HG02798 (cell line): ENCODE data around the gene CLSTN2.

Experiments used
- ATAC-seq: cut with Tn5 transposase; IDR thresholded peaks from one replicate; pipeline ENCODE4 v1.9.1; 2021; ENCODE audit warnings: mild to moderate bottlenecking; ENCODE audit not compliant: unreplicated experiment, poor library complexity

The CLSTN2 gene

DNA sequence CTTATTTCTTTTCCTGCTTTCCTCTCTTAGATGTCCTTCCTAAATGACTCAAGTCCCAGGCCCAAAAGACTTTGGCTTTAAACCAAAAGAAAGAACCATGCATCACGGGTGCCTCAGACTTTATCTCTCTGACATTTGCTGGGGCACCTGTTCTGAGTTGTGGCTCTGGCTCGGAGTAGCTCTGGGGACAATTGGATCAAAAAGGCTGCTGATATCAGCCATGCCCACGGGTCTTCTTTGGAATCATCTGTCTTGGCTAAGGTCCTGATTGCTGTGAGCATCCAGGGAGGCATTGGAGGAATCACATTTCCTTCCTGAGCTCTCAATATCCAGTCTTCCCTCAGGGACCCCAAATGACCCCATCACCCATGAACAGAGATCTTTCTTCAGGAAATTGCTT lies 59.9 kb downstream of the CLSTN2 start:
- ATAC-seq, result no peak

DNA sequence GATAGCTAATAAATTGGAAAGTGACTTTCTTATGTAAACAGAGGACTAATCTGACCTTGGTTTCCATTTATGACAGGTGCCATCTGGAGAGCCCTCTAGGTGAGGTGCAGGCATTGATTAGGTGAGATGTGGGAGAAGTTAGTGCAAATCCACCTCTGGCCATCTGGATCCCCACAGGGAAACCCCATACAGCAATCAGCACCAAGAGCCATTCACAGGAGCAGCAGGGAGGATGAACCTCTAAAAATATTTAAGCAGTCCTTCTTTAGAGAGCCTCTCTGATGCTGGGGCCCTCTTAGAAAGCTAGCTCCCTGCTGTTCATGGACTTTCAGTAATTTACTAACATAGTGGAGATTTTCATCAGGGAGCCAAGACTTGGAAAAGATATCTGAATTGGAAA lies 69.3 kb downstream of the CLSTN2 start:
- ATAC-seq, result no peak

DNA sequence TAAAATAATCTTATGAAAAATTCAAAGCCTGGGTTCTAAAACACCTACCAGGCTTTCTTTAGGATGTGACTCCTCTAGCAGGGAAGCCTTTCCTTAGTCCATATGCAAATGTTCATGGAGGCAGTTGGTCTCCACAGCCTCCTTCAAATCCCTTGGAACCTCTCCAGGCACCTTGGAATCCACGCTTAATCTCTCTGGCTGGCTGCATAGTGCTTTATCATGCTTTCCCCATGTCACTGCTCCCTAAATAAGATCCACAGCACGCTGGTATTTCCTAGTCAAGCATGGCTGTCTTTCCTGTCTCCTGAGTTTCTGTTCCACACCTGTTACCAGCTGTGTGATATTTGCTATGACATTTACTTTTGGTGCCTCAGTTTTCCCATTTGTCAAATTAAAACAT lies 71.3 kb downstream of the CLSTN2 start:
- no peak for ATAC-seq

DNA sequence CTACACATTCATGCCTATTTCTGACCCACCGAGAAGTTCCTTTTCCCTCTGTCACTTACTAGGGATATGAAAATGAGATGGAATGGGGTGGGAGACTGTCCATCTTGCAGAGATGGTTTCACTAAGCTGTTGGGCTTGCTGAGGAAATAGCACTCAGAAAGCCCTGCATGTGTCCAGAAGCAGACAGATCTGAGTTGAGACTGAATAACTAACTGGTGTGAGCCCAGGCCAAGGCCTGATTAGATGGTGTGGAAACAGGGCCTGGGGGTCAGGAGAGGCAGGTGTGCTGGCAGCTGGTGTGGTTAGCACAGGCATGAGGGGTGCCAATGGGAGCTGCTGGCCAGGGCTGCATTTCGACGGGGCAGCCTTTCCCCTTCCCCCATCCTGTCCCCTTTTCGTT lies 72.1 kb downstream of the CLSTN2 start:
- no peak for ATAC-seq

DNA sequence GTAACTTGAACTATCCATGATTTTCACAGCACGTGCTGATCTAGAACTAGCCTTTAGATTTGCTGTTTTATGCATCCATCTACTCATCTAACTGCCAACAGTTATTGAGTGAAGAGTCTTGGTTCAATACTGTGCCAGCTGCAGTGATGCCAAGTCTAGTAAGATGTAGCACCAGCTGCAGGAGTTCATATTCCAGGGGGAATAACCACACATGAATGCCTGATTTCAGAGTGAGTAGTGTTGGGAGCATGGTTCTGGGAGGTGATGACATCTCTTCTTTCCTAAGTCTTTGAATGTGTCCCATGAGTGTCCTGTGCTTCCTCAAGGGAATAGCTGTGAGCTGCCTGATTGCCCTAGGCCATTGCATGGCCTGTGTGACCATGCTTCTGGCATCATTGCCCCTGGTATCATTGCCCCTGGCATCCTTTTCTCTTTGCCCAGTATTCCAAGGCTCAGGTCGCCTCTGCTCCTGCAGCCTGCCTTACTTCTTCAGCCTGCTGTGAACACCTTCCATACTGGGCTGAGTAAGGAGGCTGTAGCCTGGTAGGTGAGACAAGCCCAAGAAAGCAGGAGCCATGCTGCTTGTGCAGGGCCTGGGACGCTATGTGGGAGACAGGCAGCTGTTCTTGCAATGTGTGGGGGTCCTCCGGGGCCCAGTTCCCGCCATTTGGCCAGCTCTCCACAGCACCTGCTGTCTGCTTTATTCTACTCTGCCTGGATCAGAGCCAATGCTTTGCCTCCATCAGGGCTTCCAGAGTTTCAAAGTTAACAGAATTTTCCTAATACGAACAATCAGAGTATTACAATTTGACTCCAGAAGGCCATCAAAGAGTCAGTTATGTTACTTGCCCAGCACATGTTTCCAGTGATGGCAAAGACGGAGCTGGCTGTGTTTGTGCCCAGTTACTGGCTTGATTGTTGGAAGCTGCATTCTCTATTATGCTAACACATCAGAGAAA lies 73.2 kb downstream of the CLSTN2 start:
- no peak for ATAC-seq

DNA sequence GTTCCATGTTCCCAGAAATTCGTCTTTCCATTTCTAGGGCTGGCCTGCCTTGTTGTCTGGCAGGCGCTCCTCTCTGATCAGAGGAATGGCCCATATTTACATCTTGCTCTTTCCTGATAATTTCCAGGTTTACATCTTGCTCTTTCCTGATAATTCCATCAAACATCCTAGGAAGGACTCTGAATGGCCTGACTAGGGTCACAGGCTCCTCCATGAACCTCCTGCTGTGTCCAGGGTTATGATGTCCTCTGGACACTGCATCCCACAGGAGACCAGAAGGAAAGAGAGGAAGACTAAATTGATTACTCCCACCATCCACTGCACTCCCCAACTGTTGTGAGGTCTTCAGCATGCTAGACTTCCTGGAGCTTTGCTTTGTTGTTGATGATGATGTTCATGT lies 75.4 kb downstream of the CLSTN2 start:
- no peak for ATAC-seq

DNA sequence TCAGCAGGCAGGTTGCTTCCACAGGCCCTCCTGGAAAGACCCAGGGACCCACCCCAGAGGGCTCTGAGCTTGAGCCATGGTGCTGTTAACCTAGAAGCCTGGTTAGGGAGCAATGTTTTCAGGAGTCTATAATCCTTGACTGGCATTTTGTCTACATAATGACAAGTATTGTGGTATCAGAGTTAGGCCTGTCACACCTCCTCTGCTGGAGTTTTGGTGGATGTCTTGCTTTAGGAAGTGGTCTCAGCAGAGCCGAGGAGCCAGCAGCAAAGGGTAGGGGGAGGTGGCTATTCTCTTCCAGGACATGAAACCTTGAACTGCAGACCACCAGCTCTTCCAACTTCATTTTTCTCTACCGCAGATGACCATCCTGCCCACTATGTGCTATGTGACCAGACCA lies 76.1 kb downstream of the CLSTN2 start:
- no peak for ATAC-seq

DNA sequence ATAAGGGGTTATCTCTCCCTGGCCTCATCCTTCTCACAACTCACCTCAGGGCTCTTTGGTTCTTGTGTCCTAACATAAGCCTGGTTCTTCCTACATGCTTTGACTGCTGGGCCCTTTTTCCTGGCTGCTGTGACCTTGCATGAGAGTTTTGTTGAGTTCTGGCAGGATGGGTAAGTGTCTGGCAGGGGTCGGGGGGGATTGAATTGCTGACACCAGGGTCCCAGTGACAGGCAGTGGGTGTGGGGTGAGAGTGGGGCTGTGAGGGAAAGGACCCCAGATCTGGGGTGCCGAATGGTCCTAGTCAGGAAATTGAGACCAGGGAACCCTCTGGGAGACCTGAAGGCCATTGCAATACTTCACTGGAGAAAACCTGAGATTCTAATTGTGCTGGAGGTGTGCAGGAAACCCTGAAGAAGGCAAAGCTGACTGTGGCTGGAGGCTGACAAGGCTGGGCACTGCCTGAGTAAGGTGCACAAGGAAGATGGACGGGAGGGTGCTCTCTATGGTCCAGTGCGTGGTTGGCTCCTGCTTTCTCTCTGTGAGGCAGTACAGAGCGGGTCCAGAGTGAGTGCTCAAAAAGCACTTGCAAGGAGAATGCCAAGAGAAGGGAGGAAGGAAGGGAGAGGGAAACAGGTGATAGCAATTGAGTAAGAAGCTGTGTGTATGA lies 76.8 kb downstream of the CLSTN2 start:
- no peak for ATAC-seq

DNA sequence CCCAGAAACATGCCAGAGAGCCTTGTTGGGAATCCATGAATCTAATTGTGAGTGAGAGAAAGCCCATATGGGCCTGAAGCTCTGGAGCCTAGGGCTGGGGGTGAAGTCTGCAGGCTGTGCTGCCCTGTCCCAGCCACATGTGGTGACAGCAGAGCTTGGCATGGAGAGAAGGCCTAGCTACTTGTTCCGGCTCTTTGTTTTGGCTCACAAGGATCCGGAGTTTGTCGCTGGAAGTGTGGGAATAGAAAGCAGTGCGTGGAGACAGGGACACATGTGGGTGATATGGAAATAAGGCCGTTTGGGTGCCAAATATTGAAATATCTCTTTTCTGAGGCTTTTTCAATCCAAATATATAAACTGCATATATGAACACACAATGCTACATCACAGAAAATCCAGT lies 78.2 kb downstream of the CLSTN2 start:
- no peak for ATAC-seq

DNA sequence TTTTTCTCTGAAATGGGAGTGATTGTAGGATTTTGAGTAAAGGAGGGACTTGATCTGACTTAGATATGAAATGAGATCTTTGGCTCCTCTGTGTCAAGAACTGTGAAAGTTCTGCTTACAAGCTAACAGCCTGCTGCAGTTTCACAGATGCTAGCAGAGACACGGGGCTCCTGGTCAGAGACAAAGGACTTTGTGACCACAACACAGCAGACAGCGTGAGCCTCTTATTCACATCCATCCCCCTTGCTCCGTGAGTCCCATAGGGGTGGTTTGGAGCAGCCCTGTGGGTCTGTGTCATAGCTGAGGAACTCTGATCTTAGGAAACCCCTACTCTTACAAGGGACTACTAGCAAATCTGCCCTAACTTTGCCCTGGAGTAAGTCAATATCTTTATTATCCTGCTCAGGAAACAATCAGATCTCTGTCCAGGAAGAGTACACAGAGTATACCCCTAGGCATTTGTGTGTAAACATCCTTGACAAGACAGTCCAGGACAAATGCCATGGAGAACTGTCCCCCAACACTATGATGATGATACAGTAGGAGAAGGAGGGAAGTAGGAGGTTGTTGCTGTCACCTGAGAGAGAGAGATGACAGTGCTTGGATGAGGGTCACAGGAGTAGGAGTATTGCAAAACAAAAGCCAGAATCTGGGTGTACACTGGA lies 80.0 kb downstream of the CLSTN2 start:
- ATAC-seq, result no peak

DNA sequence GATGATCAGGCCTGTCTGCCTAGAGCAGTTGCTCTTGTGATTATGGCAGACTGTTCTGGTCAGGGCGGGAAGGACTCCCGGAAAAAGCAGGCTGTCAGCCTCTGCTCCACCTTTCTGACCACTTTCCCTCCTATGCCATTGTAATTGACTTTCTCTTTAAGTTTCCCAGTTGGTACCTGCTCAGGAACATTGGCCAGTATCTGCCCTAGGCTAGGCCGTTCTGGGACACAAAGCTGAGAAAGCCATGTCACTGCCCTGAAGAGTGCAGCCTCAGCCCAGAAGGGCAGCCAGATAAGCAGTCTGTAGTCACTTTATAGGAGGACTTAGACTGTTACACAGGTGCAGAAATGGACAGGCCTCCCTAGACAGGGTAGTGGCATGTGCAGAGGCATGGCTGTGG lies 80.8 kb downstream of the CLSTN2 start:
- ATAC-seq, result no peak

DNA sequence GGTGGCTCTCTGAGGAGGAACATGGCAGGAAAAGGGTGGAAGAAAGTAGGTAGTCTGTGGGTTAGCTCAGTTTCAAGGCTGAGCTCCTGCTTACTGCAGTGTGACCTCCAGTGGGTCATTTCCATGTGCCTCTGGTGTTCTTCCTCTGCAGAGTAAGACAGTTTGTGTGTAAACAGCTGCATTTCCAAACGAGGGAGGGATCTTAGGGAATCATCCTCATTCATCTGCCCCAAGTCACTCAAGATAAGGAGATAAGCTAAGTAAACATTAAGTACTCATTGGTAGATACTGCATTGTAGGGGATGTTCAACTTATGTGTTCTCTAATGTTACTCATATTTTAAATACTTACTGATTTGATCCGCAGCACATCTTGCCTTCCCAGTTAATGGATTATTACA lies 83.6 kb downstream of the CLSTN2 start:
- ATAC-seq, result no peak

DNA sequence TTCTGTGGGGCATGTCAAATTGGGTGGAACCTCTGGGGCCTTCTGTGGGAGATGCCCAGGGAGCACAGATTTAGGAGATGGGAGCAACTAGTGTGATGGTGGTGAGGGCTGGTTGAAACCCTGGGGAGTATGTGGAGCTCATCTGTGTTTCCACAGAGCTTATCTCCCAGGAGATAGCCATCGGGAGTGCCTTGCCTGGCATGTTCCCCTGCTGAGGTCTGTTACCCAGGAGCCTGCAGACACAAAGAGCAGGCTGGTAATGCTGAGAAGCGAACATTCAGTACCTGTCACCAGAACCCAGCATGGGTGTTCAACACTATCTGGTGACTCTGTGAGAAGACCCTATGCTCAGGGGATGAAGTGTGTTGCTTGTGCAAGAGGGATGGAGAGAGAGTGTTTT lies 85.0 kb downstream of the CLSTN2 start:
- ATAC-seq, result no peak

DNA sequence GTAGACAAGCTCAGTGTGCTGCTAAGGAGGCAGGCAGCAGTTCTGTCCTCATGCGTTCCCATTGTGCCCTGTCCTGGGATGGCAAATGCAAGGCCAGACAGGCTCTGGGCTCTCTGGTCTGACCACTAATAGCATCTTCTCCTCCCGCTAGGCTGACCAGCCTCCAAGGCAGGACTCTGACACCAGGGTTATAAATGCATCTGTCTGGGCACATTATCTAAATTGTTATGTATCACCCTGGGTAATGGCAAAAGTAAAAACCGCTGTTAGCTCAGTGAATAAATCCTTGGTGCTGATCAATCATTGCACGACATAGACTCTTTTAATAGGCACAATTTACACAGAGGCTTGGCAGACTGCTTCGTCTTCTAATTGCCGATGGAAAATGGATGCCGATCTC lies 85.6 kb downstream of the CLSTN2 start:
- ATAC-seq, result no peak

DNA sequence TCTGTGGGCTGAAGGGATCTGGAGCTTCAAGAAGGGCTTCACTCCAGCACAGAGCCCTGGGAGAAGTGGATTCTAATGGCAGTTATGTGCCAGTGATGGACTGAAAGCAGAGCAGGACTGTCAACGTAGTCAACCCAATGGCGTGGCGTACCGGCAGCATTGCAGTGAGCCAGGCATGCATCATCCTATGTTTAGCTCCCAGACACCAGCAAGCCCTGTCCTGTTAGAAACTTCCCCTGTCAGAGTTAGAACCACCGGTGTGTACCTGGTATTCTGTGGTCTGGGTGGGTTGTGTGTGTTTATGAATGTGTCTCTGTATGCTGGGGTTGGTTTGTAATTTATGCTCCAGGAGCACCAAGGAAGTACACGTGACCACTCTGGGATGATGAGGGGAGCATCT lies 86.3 kb downstream of the CLSTN2 start:
- ATAC-seq, result no peak

DNA sequence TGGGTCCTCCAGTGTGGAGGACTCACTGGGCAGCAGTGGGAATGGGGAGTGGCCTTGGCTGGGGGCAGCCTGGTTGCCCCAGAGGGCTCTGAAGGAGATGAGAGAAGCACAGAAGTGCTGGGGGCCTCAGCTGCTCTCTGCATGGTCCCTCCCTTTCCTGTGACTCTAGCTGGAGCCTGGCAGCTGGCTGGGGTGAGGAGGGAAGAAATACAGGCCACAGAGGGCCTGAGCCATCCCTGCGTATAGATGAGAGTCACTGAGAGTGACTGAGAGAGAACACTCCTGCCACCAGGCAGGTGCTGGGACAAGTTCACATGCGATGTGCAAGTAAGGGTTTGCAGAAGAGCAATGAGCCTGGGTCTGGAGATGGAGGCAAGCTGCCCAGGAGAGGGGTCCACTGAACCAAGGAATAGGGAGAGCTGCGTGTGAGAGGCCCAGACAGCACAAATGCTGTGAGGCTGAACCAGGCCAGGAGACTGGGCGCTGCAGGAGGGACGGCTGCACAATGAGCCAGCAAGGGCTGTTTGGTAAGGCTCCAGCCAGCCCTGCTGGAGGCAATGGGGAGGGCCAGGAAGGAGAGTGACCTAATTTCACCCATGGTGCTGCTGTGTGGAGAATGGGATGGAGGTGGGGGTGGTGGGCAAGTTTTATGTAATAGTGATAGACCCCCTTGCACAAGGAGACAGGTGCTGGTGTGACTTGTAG lies 87.2 kb downstream of the CLSTN2 start:
- no peak for ATAC-seq

DNA sequence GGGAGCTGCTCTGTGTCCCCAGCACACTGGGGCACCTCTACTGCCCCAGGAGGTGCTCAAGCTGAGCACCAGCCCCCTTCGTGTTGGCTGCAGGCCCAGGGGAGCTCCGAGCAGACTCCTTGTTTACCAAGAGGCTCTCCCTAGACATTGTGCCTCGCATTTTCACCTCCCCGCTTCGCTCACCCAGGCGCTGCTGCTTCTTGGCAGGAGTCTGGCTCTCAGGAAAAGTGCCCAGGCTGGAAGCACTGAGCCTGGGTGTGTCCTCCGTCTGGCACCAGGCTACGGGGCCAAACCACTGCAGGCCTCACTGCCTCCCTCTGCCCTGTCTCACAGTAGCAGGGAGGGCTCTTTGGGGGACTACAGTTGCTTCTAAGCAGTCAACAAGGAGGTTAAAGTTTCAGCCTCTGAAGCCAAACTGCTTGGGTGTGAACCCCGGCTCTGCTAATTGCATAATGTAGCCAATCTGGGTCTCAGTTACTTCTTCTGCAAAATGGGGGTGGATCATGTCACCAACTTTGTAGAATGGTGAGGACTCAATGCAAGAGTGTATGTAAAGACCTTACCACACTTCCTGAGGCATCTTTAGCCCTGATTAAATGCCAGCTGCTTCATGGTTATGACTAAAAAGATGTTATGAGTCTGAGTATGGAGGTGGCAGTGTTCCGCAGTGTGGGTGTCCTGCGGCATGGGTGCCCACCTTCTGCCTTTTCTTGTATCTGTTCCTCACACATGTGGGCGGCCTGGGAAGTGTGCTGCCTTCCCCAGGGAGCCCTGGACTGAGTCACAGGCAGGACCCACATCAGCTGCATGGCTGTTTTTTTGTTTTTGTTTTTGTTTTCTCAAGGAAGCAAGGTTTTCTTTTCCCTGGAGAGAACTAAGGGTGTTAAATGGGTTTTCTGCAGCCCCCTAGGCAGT lies 88.9 kb downstream of the CLSTN2 start:
- no peak for ATAC-seq

DNA sequence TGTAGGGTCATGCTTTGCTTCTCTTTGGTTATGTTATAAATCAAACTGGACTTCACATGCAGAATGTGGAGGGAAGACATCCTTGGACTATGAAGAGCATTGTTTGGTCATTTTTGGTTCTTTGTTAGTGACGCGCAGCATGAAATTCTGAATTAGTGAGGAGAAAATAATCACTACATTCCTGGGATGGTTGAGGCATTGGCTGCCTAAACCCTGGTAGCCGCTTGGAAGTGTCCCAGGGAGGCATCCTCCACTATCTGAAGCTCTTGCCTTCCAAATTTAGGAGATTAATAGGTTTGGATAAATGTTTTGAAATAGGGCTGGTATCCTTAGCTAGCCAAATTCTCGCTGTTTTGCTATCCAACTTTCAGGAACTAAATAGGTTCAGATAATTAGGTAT lies 96.2 kb downstream of the CLSTN2 start:
- ATAC-seq, result no peak

DNA sequence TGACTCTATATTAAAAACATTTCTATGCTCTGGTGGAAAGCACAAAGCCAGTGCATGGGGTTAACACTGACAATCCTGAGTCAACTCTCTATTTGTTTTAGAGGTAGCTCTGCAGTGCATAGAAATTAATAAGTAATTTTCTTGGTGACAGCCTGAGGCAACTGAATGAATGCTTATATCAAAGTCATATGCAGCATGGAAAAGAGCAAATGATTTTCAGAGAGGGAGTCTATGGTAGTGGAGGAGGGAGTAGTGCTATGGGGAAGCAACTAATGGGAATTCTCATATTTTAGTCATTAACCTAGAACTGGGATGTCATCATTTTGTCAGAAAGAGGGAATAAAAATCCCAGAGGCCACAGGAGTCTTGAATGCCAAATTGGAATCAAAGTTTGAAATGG lies 99.1 kb downstream of the CLSTN2 start:
- no peak for ATAC-seq

DNA sequence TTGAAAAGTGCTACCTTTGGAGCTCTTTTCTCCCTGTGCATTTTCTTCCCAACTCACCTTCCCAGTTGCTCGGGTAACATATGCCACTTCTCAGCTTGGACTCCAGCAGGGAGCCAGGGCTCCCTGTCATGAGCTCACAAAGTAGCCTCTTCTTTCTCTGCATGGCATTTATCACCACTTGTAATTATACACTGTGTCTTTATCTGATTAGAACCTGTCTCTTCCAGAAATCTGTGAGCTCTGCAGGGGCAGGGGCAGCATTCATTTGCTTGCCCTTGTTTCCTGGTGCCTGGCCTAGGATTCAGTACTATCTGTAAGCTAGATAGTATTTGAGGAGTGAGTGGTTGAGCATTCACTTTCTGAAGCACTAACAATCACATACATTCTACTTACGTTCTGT lies 100.9 kb downstream of the CLSTN2 start:
- no peak for ATAC-seq
